K562 (cell line): Measurements from ENCODE around the gene EIF4E3. TPM values are rescaled to one million over a fixed set of nuclear protein-coding genes. Genes with fewer than 3 reads are reported as not detected.

Experiments
- BMI1 ChIP-seq: fragments of 150-350 bp; IDR thresholded peaks from 2 replicates; pipeline ENCODE4 v1.6.1; 2014; ENCODE audit warnings: low read length
- CHD2 ChIP-seq: IDR thresholded peaks from 2 replicates; pipeline ENCODE4 v1.6.1; 2011; ENCODE audit warnings: low read depth, low read length
- ELF4 ChIP-seq: fragments of 450-650 bp; formaldehyde crosslinking; IDR thresholded peaks from 2 replicates; pipeline ENCODE4 v1.4.0; 2022; ENCODE audit warnings: missing genetic modification characterization
- NCOA1 ChIP-seq: fragments of 450-650 bp; IDR thresholded peaks from 2 replicates; pipeline ENCODE4 v1.6.1; 2016; ENCODE audit warnings: low read depth
- SMARCA4 ChIP-seq: fragments of 450-650 bp; IDR thresholded peaks from 2 replicates; pipeline ENCODE4 v1.6.1; 2016
- STAT5B ChIP-seq: fragments of 250-450 bp; sonication (Bioruptor Pico); IDR thresholded peaks from 2 replicates; pipeline ENCODE4 v1.8.0; 2021; ENCODE audit warnings: mild to moderate bottlenecking, inconsistent platforms
- TSC22D4 ChIP-seq: fragments of 450-650 bp; IDR thresholded peaks from 2 replicates; pipeline ENCODE4 v1.6.1; 2016; ENCODE audit warnings: missing genetic modification characterization, missing biosample characterization, control low read depth
- ZBTB7A ChIP-seq: IDR thresholded peaks from 2 replicates; pipeline ENCODE4 v1.6.1; 2011; ENCODE audit warnings: low read depth, mild to moderate bottlenecking, low read length, moderate library complexity, borderline replicate concordance; ENCODE audit not compliant: control insufficient read depth
- ZNF134 ChIP-seq: fragments of 250-450 bp; sonication (Bioruptor Pico); conservative IDR thresholded peaks from 2 replicates; pipeline ENCODE4 v1.4.0; 2020
- ZNF444 ChIP-seq: fragments of 250-450 bp; sonication (Bioruptor Pico); IDR thresholded peaks from 2 replicates; pipeline ENCODE4 v1.4.0; 2020; ENCODE audit warnings: mild to moderate bottlenecking, moderate library complexity
- ZNF592 ChIP-seq: fragments of 450-650 bp; IDR thresholded peaks from 2 replicates; pipeline ENCODE4 v1.6.1; 2017; ENCODE audit warnings: antibody characterized with exemption, mild to moderate bottlenecking
- polyA plus RNA-seq, 8 experiments: library from polyadenylated mRNA; depleted of rRNA in 4 of 8; stranded (reverse) in 5 of 8; unstranded in 3 of 8; fragments of >200 nt; fragmentation: Nextera tagmentation in 2 of 8; fragmentation: Illumina TruSeq in 1 of 8; extraction: Ambion mirVana in 2 of 8; extraction: Trizol in 1 of 8; gene quantifications; 2 replicates each; pipeline versions ENCODE4 v1.2.1 to v1.2.3, GENCODE V29; 2011 to 2014; ENCODE audit warnings: inconsistent platforms in 1 of 8, missing spikeins in 1 of 8
- total RNA-seq, 7 experiments: library from RNA; depleted of rRNA in 6 of 7; stranded (reverse); fragments of >200 nt in 6 of 7; fragmentation: Illumina TruSeq in 2 of 7; extraction: Trizol in 2 of 7; gene quantifications; 2 replicates each; pipeline versions ENCODE4 v1.2.1 to v1.2.3, GENCODE V29; 2011 to 2021; ENCODE audit warnings: low replicate concordance in 1 of 7
- TF ChIP-seq, protein P1 (sequence below), 2 experiments: fragments of 450-650 bp; IDR thresholded peaks; 2 replicates each; pipeline ENCODE4 v1.6.1; 2018; ENCODE audit warnings: mild to moderate bottlenecking in 2 of 2, low read depth in 1 of 2; ENCODE audit not compliant: partially characterized antibody in 2 of 2

EIF4E3 gene
- total and polyA plus RNA-seq, 9 of the 15 experiments (the other 6 are each of a cell fraction or from before 2014, with no cell fraction given), result 0.18 to 2.5 (median 1.1) TPM

- no peak for TF ChIP-seq TSC22D4 (tag)
- TF ChIP-seq ZNF444, result no peak
- no peak for TF ChIP-seq STAT5B (CRISPR knock-in tag)
- TF ChIP-seq SMARCA4, result no peak
- TF ChIP-seq ZBTB7A, result no peak
- TF ChIP-seq BMI1, result no peak
- no peak for TF ChIP-seq CHD2
- no peak for TF ChIP-seq ZNF134 (CRISPR knock-in tag)
- no peak for TF ChIP-seq ELF4 (CRISPR knock-in tag)
- TF ChIP-seq NCOA1, result no peak
- TF ChIP-seq, protein P1, sequence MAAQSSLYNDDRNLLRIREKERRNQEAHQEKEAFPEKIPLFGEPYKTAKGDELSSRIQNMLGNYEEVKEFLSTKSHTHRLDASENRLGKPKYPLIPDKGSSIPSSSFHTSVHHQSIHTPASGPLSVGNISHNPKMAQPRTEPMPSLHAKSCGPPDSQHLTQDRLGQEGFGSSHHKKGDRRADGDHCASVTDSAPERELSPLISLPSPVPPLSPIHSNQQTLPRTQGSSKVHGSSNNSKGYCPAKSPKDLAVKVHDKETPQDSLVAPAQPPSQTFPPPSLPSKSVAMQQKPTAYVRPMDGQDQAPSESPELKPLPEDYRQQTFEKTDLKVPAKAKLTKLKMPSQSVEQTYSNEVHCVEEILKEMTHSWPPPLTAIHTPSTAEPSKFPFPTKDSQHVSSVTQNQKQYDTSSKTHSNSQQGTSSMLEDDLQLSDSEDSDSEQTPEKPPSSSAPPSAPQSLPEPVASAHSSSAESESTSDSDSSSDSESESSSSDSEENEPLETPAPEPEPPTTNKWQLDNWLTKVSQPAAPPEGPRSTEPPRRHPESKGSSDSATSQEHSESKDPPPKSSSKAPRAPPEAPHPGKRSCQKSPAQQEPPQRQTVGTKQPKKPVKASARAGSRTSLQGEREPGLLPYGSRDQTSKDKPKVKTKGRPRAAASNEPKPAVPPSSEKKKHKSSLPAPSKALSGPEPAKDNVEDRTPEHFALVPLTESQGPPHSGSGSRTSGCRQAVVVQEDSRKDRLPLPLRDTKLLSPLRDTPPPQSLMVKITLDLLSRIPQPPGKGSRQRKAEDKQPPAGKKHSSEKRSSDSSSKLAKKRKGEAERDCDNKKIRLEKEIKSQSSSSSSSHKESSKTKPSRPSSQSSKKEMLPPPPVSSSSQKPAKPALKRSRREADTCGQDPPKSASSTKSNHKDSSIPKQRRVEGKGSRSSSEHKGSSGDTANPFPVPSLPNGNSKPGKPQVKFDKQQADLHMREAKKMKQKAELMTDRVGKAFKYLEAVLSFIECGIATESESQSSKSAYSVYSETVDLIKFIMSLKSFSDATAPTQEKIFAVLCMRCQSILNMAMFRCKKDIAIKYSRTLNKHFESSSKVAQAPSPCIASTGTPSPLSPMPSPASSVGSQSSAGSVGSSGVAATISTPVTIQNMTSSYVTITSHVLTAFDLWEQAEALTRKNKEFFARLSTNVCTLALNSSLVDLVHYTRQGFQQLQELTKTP (IDR thresholded peaks at IDR 0.05; ENCODE audit: low read depth in 1 of 2, partially characterized antibody in 2 of 2), result no peak
- no peak for TF ChIP-seq ZNF592
These were observed 29.5 kb upstream of the EIF4E3 start (continued) for GRCh38 chr3:71754610-71755253.
